Gastroesophageal sphincter (tissue), 4 donors: ENCODE data around the gene BAIAP2L1. TPM values are rescaled to one million over a fixed set of nuclear protein-coding genes. Genes with fewer than 3 reads are reported as not detected.

ENCODE experiments used
- ATAC-seq: fragments of 150-250 bp; one replicate; pipeline ENCODE4 v1.9.1; 2016; ENCODE audit warnings: mild to moderate bottlenecking, moderate library complexity
- H3K27ac ChIP-seq, 4 donors: fragments of 200-600 bp; sonication (generic) in 3 of 4; 1 replicate in 3 of 4; 2 replicates in 1 of 4; pipeline ENCODE4 v1.5.1; 2016 to 2019
- H3K27me3 ChIP-seq: fragments of 200-600 bp; sonication (generic); one replicate; pipeline ENCODE4 v1.5.1; 2019
- H3K36me3 ChIP-seq, 2 donors: fragments of 200-600 bp; sonication (generic); one replicate each; pipeline ENCODE4 v1.5.1; 2019; ENCODE audit warnings: control low read depth in 1 of 2
- H3K4me1 ChIP-seq, 3 donors: fragments of 200-600 bp; sonication (generic); 1 replicate in 2 of 3; 2 replicates in 1 of 3; pipeline ENCODE4 v1.5.1; 2016 to 2019; ENCODE audit warnings: control low read depth in 2 of 3
- H3K4me3 ChIP-seq, 2 donors: fragments of 200-600 bp; sonication (generic); one replicate each; pipeline ENCODE4 v1.5.1; 2019; ENCODE audit warnings: mild to moderate bottlenecking in 1 of 2, moderate library complexity in 1 of 2
- H3K9me3 ChIP-seq, 3 donors: fragments of 200-600 bp; sonication (generic); one replicate each; pipeline ENCODE4 v1.5.1; 2017 to 2019; ENCODE audit warnings: control low read depth in 2 of 3
- EP300 ChIP-seq: sonication (generic); formaldehyde crosslinking; IDR thresholded peaks from one replicate; pipeline ENCODE4 v1.6.1; 2017; ENCODE audit warnings: antibody characterized with exemption, mild to moderate bottlenecking
- POLR2A ChIP-seq, 2 donors: fragments of 450-650 bp; IDR thresholded peaks; one replicate each; pipeline ENCODE4 v1.6.1; 2017; ENCODE audit warnings: antibody characterized with exemption in 2 of 2, mild to moderate bottlenecking in 2 of 2, moderate library complexity in 1 of 2
- POLR2AphosphoS5 ChIP-seq: sonication (generic); formaldehyde crosslinking; IDR thresholded peaks from one replicate; pipeline ENCODE4 v1.6.1; 2017; ENCODE audit warnings: antibody characterized with exemption
- WGBS, 2 donors: methylation state at CpG; one replicate each; pipeline ENCODE4 v1.1.5; 2018; ENCODE audit warnings: low coverage in 1 of 2; 5-methylcytosine and 5-hydroxymethylcytosine counted together
- total RNA-seq, 4 donors: library from RNA; depleted of rRNA; stranded (reverse); fragments of >200 nt; gene quantifications; one replicate each; pipeline ENCODE4 v1.1.0, GENCODE V29; 2016
- TF ChIP-seq, protein P1 (sequence below), 4 experiments: fragments of 200-600 bp in 2 of 4; fragments of 450-650 bp in 2 of 4; sonication (generic) in 1 of 4; IDR thresholded peaks; one replicate each; pipeline ENCODE4 v1.5.1; 2017 to 2019; ENCODE audit warnings: antibody characterized with exemption in 4 of 4, mild to moderate bottlenecking in 2 of 4, moderate library complexity in 2 of 4

The BAIAP2L1 gene
- total RNA-seq, 4 donors from 2014 or later: 0.13 to 6.7 (median 2.1) TPM

DNA sequence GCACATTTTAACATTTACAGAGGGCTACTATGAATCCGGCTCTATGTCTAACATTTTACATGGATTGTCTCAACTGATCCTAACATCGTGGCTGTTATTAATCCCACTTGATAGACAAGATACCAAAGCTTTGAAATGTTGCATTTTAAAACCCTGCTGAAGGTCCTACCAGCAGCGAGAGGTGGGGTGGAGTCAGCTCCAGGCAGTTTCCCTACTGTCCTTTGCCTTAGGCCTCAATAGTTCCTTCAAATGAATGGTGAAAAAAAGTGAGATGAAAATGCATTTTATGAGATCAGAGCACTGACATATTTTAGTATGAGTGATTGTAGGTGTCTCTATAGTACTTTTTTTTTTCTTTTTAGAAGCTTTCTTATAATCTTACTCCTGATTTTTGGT, 26.6 kb downstream of the BAIAP2L1 start:
- TF ChIP-seq, protein P1, sequence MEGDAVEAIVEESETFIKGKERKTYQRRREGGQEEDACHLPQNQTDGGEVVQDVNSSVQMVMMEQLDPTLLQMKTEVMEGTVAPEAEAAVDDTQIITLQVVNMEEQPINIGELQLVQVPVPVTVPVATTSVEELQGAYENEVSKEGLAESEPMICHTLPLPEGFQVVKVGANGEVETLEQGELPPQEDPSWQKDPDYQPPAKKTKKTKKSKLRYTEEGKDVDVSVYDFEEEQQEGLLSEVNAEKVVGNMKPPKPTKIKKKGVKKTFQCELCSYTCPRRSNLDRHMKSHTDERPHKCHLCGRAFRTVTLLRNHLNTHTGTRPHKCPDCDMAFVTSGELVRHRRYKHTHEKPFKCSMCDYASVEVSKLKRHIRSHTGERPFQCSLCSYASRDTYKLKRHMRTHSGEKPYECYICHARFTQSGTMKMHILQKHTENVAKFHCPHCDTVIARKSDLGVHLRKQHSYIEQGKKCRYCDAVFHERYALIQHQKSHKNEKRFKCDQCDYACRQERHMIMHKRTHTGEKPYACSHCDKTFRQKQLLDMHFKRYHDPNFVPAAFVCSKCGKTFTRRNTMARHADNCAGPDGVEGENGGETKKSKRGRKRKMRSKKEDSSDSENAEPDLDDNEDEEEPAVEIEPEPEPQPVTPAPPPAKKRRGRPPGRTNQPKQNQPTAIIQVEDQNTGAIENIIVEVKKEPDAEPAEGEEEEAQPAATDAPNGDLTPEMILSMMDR (IDR thresholded peaks at IDR 0.05): no peak
- no peak for TF ChIP-seq EP300
- no peak for TF ChIP-seq POLR2AphosphoS5
- TF ChIP-seq POLR2A (IDR thresholded peaks at IDR 0.05): no peak
- 88 to 100% methylated on average over 1 to 3 of the region's 3 CpGs for WGBS, 2 donors
- no peaks in the 10 kb centered on the region for H3K36me3 ChIP-seq
- H3K4me1 ChIP-seq: no peaks in the 10 kb centered on the region
- no peak for ATAC-seq
- H3K27me3 ChIP-seq: no peaks in the 10 kb centered on the region
- H3K27ac ChIP-seq: no peak overlapping the region
- H3K4me3 ChIP-seq: no peak overlapping the region
- no peaks in the 10 kb centered on the region for H3K9me3 ChIP-seq

DNA sequence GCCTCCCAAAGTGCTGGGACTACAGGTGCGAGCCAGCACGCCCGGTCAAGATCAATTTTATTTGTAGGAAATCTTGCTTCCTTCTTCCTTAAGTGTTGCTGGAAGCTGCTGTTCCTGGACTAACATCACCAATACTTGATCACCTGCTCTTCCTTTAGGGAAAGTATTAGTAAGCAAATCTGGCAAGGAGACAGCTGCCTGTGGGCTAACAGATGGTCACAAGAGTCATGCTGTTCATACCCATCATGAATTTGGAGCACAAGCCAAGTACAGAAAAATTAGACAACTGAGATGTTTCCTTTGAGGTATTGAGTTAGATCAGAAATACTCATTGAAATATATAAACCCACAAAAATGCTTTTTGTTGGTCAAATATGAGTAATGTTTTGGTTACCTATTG, 27.9 kb downstream of the BAIAP2L1 start:
- no peak for TF ChIP-seq EP300
- TF ChIP-seq, protein P1 (IDR thresholded peaks at IDR 0.05): no peak
- no peak for ATAC-seq
- H3K9me3 ChIP-seq: no peaks in the 10 kb centered on the region
- peaks cover 7% of the 10 kb centered on the region for H3K27me3 ChIP-seq
- H3K27ac ChIP-seq: no peak overlapping the region
- H3K4me1 ChIP-seq: no peaks in the 10 kb centered on the region
- WGBS, 2 donors: 100% methylated on average over 3 of the region's 3 CpGs; no CpG with 5 or more reads in 1 of the 2 donors
- H3K36me3 ChIP-seq: no peaks in the 10 kb centered on the region
- no peak overlapping the region for H3K4me3 ChIP-seq

DNA sequence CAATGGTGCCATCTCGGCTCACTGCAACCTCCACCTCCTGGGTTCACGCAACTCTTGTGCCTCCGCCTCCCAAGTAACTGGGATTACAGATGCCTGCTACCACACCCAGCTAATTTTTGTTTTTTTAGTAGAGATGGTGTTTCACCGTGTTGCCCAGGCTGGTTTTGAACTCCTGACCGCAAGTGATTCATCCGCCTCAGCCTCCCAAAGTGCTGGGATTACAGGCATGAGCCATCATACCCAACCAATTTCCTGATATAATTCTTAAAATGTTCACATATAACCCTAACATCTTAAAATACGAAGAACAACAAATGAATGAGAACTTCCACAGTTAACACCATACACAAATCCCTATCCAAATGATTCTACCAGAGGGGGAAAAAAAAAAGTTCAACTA, 31.2 kb downstream of the BAIAP2L1 start:
- Histone ChIP-seq H3K36me3 (no peaks in the 10 kb centered on the region), H3K4me3 (no peak overlapping the region), H3K9me3 (no peaks in the 10 kb centered on the region), H3K27ac (no peak overlapping the region), H3K4me1 (no peaks in the 10 kb centered on the region), H3K27me3 (peaks cover 15% of the 10 kb centered on the region)
- TF ChIP-seq EP300 (no peak), POLR2A (IDR thresholded peaks at IDR 0.05) (no peak), POLR2AphosphoS5 (no peak)
- TF ChIP-seq, protein P1 (IDR thresholded peaks at IDR 0.05): no peak
- no peak for ATAC-seq
- WGBS, 2 donors: 74 to 89% methylated on average over 3 of the region's 7 CpGs

DNA sequence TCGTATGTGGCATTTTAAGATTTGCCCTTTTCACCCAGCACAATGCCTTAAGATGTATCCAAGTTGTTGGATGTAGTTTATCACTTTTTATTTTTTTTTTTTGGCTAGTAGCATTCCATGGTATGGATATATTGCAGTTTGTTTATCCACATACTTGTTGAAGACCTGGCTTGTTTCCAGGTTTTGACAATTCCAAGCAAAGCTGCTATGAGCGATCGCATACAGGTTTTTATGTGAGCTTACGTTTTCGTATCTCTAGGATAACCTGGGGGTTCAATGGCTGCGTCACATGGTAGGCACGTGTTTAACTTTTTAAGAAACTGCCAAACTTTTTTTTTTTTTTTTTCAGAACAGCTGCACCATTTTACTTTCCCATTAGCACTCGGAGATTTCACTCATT, 32.2 kb downstream of the BAIAP2L1 start:
- Histone ChIP-seq H3K4me1 (no peaks in the 10 kb centered on the region), H3K27ac (no peak overlapping the region), H3K4me3 (no peak overlapping the region), H3K36me3 (no peaks in the 10 kb centered on the region), H3K27me3 (peaks cover 15% of the 10 kb centered on the region), H3K9me3 (no peaks in the 10 kb centered on the region)
- 15 to 53% methylated on average over 8 of the region's 8 CpGs for WGBS, 2 donors
- ATAC-seq: no peak
- TF ChIP-seq, protein P1 (IDR thresholded peaks at IDR 0.05): no peak
- TF ChIP-seq EP300: no peak
- no peak for TF ChIP-seq POLR2AphosphoS5
- TF ChIP-seq POLR2A (IDR thresholded peaks at IDR 0.05): no peak

DNA sequence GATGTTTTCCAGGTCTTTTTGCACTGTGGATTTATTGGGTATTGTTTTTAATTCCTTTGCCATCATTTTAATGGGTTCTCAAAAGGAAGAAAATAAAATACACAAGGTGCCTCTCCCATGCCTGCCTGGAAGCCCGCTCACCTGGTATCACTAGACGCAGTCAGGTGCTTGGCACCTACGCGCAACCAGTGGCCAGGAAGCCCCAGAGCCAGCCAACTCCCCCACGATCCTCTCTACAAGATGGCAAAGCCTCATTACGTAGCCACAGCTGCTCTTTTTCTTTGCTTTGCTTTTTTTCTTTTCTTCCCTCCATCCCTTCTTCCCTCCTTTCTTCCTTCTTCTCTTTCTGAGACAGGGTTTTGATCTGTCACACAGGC, 34.3 kb downstream of the BAIAP2L1 start:
- H3K4me1 ChIP-seq: no peaks in the 10 kb centered on the region
- no peak for ATAC-seq
- H3K4me3 ChIP-seq: no peak overlapping the region
- no peak for TF ChIP-seq EP300
- TF ChIP-seq POLR2A (IDR thresholded peaks at IDR 0.05): no peak
- peak overlapping the region in 2 of 4 donors; percentile 24 to 26 for H3K27ac ChIP-seq
- H3K9me3 ChIP-seq: no peaks in the 10 kb centered on the region
- H3K36me3 ChIP-seq: no peaks in the 10 kb centered on the region
- peaks cover 15% of the 10 kb centered on the region for H3K27me3 ChIP-seq
- 73 to 87% methylated on average over 6 of the region's 6 CpGs for WGBS, 2 donors
